Astrocyte (in vitro differentiated cells and primary cell): ENCODE data around the gene SLN.

ENCODE experiments used
- CTCF ChIP-seq: IDR thresholded peaks from 2 replicates; pipeline ENCODE4 v1.5.1; 2011; ENCODE audit warnings: low read depth, mild to moderate bottlenecking, inconsistent platforms, low read length, moderate library complexity; ENCODE audit not compliant: insufficient read depth
- EZH2 ChIP-seq: IDR thresholded peaks from 2 replicates; pipeline ENCODE4 v1.6.1; 2012; ENCODE audit warnings: mild to moderate bottlenecking, low read length, inconsistent platforms; ENCODE audit not compliant: insufficient read depth

- no peak for TF ChIP-seq CTCF
- TF ChIP-seq EZH2 = no peak
Measured at GRCh38 chr11:107713009-107713408, 1.2 kb upstream of the SLN start.
